ENCODE data around the gene MYL10. TPM values are rescaled to one million over a fixed set of nuclear protein-coding genes. Genes with fewer than 3 reads are reported as not detected.

The MYL10 gene
- total and polyA plus RNA-seq, 10 of the 15 experiments (the other 5 are each of a cell fraction or from before 2014, with no cell fraction given) = not detected

- CTCF ChIA-PET = interaction anchor here (0.6 to 0.7 kb wide), 2 partner anchors 103 to 656 kb away, joined by 3 to 5 read pairs; no protein-coding TSS in a partner anchor
These were observed 38.2 kb downstream of the MYL10 start for GRCh38 chr7:101590663-101591435.

More at GRCh38 chr7:101590663-101591435, 38.2 kb downstream of the MYL10 start:
- Histone ChIP-seq H2AFZ (ENCODE audit: control insufficient read depth, low read depth, low read length) (no peak overlapping the region), H3K4me1 (ENCODE audit: control insufficient read depth, insufficient read depth, low read length) (no peaks in the 10 kb centered on the region), H4K20me1 (ENCODE audit: control insufficient read depth, insufficient read depth) (no peaks in the 10 kb centered on the region), H3K4me3 (no peak overlapping the region), H3K9me3 (replicated peaks; ENCODE audit: control insufficient read depth, insufficient read depth, low read length) (no peaks in the 10 kb centered on the region), H3K27ac (ENCODE audit: control insufficient read depth, insufficient read depth) (no peak overlapping the region), H3K4me2 (ENCODE audit: control insufficient read depth, insufficient read depth) (no peak overlapping the region), H3K9ac (ENCODE audit: control insufficient read depth, insufficient read depth, low read length) (no peak overlapping the region), H3K36me3 (ENCODE audit: control insufficient read depth in 2 of 2, insufficient read depth in 2 of 2, low read length in 1 of 2) (no peaks in the 10 kb centered on the region), H3K27me3 (replicated peaks in 1 of 2; ENCODE audit: control insufficient read depth in 2 of 2, insufficient read depth in 2 of 2, low read length in 1 of 2) (no peaks in the 10 kb centered on the region), H3K79me2 (ENCODE audit: control insufficient read depth, insufficient read depth, low read length) (no peaks in the 10 kb centered on the region)
- in situ Hi-C loops (cut with MboI) = no loop called here
- no peak for ATAC-seq
- 43% methylated on average over 18 of the region's 18 CpGs for WGBS (ENCODE audit: insufficient coverage, insufficient replicate concordance, low lambda C conversion rate, missing lambda C conversion rate)
- ChIA-PET RAD21 (ENCODE audit: unreplicated experiment) (no interaction called here), SMC1A (ENCODE audit: uncharacterized antibody, unreplicated experiment) (no interaction called here), POLR2A (no interaction called here)
- intact Hi-C loops (cut with micrococcal nuclease; ENCODE audit: unreplicated experiment) = no loop called here
- no TSS peak for BruUV-seq (replicated peaks)
- no peak for DNase-seq (ENCODE audit: low read depth, low spot score)
- TF ChIP-seq CBX5 (IDR thresholded peaks at IDR 0.05; ENCODE audit: low read depth) (no peak), MTA3 (IDR thresholded peaks at IDR 0.05; ENCODE audit: borderline replicate concordance, low read length) (no peak), MYC (IDR thresholded peaks at IDR 0.05; ENCODE audit: insufficient read depth, insufficient read length, insufficient replicate concordance, low read length, severe bottlenecking) (no peak), PAX8 (IDR thresholded peaks at IDR 0.05) (no peak), PRDM15 (CRISPR knock-in tag; IDR thresholded peaks at IDR 0.05) (no peak), CHD4 (IDR thresholded peaks at IDR 0.05) (no peak), PKNOX1 (IDR thresholded peaks at IDR 0.05) (no peak), CHD2 (IDR thresholded peaks at IDR 0.05; ENCODE audit: borderline replicate concordance, low read depth, low read length) (no peak), YY1 (IDR thresholded peaks at IDR 0.05; ENCODE audit: low read depth, low read length) (no peak), ZNF217 (IDR thresholded peaks at IDR 0.05) (no peak), IRF3 (IDR thresholded peaks at IDR 0.05) (no peak), CEBPB (IDR thresholded peaks at IDR 0.05; ENCODE audit: borderline replicate concordance in 1 of 2, low read depth in 2 of 2, low read length in 2 of 2) (no peak), RAD51 (IDR thresholded peaks at IDR 0.05) (no peak), TCF3 (IDR thresholded peaks at IDR 0.05; ENCODE audit: borderline replicate concordance, insufficient read depth, low read depth, low read length) (no peak), SKIL (IDR thresholded peaks at IDR 0.05; ENCODE audit: low read depth, poor library complexity, severe bottlenecking) (no peak)
- no peak for FAIRE-seq
